HepG2 (cell line): Measurements from ENCODE around the gene RBPMS2. TPM values are rescaled to one million over a fixed set of nuclear protein-coding genes. Genes with fewer than 3 reads are reported as not detected.
A peak's percentile ranks its signal among the peaks of the same experiment; 100 is the strongest.

Experiments
- ATM ChIP-seq: fragments of 450-650 bp; IDR thresholded peaks from 2 replicates; pipeline ENCODE4 v1.7.1; 2017; ENCODE audit warnings: mild to moderate bottlenecking, borderline replicate concordance
- BCL6 ChIP-seq: IDR thresholded peaks from 2 replicates; pipeline ENCODE4 v1.6.1; 2016; ENCODE audit warnings: missing genetic modification reagents, missing compliant biosample characterization
- HOXD1 ChIP-seq: sonication (generic); formaldehyde crosslinking; IDR thresholded peaks from 2 replicates; pipeline ENCODE4 v1.5.0; 2020; ENCODE audit warnings: missing genetic modification reagents
- IKZF4 ChIP-seq: sonication (generic); formaldehyde crosslinking; IDR thresholded peaks from 2 replicates; pipeline ENCODE4 v1.5.1; 2020; ENCODE audit warnings: borderline replicate concordance, mild to moderate bottlenecking, low read depth, missing genetic modification reagents; ENCODE audit errors: not compliant biosample characterization
- MIXL1 ChIP-seq: IDR thresholded peaks from 2 replicates; pipeline ENCODE4 v1.6.1; 2016
- MYNN ChIP-seq: sonication (generic); formaldehyde crosslinking; IDR thresholded peaks from 2 replicates; pipeline ENCODE4 v1.4.0; 2020; ENCODE audit warnings: mild to moderate bottlenecking, low read depth, missing genetic modification reagents
- PCBP1 ChIP-seq: fragments of 200-400 bp; formaldehyde crosslinking; IDR thresholded peaks from 2 replicates; pipeline ENCODE4 v1.6.1; 2017; ENCODE audit warnings: mild to moderate bottlenecking, low read depth, low read length, borderline replicate concordance
- PITX1 ChIP-seq: sonication (generic); formaldehyde crosslinking; IDR thresholded peaks from 2 replicates; pipeline ENCODE4 v1.5.1; 2020; ENCODE audit warnings: mild to moderate bottlenecking, missing genetic modification reagents
- PRMT3 ChIP-seq: sonication (generic); formaldehyde crosslinking; IDR thresholded peaks from 2 replicates; pipeline ENCODE4 v1.8.1; 2022; ENCODE audit warnings: low read depth, mild to moderate bottlenecking, moderate library complexity, missing genetic modification reagents, borderline replicate concordance
- RBM22 ChIP-seq: fragments of 200-400 bp; formaldehyde crosslinking; optimal IDR thresholded peaks from 2 replicates; pipeline ENCODE3; 2017; ENCODE audit warnings: mild to moderate bottlenecking, low read length, moderate library complexity
- REST ChIP-seq, 2 experiments: IDR thresholded peaks; 2 replicates each; pipeline ENCODE4 v1.6.1; 2011 to 2012; ENCODE audit warnings: low read length in 2 of 2, borderline replicate concordance in 1 of 2, low read depth in 1 of 2, mild to moderate bottlenecking in 1 of 2, moderate library complexity in 1 of 2
- SKI ChIP-seq: fragments of 450-650 bp; IDR thresholded peaks from one replicate; pipeline ENCODE4 v1.6.1; 2018; ENCODE audit warnings: mild to moderate bottlenecking; ENCODE audit not compliant: partially characterized antibody
- SP5 ChIP-seq: IDR thresholded peaks from 2 replicates; pipeline ENCODE4 v1.6.1; 2016; ENCODE audit warnings: low read depth, borderline replicate concordance
- TAF1 ChIP-seq: sonication (generic); formaldehyde crosslinking; IDR thresholded peaks from 2 replicates; pipeline ENCODE4 v1.4.0; 2020; ENCODE audit warnings: missing genetic modification reagents
- ZNF205 ChIP-seq: IDR thresholded peaks from 2 replicates; pipeline ENCODE4 v1.6.1; 2018; ENCODE audit warnings: missing biosample characterization, missing genetic modification reagents
- ZNF333 ChIP-seq: sonication (generic); formaldehyde crosslinking; IDR thresholded peaks from 2 replicates; pipeline ENCODE4 v1.4.0; 2020; ENCODE audit warnings: mild to moderate bottlenecking, missing genetic modification reagents, borderline replicate concordance
- ZNF788 ChIP-seq: sonication (generic); formaldehyde crosslinking; IDR thresholded peaks from 2 replicates; pipeline ENCODE4 v1.5.0; 2020; ENCODE audit warnings: mild to moderate bottlenecking, missing genetic modification reagents, borderline replicate concordance
- ZNF841 ChIP-seq: sonication (generic); formaldehyde crosslinking; IDR thresholded peaks from 2 replicates; pipeline ENCODE4 v1.8.1; 2023; ENCODE audit warnings: missing genetic modification reagents, borderline replicate concordance
- ZSCAN20 ChIP-seq: sonication (generic); formaldehyde crosslinking; IDR thresholded peaks from 2 replicates; pipeline ENCODE4 v1.4.0; 2020; ENCODE audit warnings: missing genetic modification reagents, mild to moderate bottlenecking, borderline replicate concordance
- polyA plus RNA-seq, 8 experiments: library from polyadenylated mRNA; depleted of rRNA in 3 of 8; stranded (reverse) in 7 of 8; unstranded in 1 of 8; fragments of >200 nt; fragmentation: Illumina TruSeq in 4 of 8; extraction: Trizol in 4 of 8; gene quantifications; 2 replicates each; pipeline versions ENCODE4 v1.2.1 to v1.2.3, GENCODE V29; 2011 to 2016; ENCODE audit warnings: low read depth in 4 of 8, missing spikeins in 1 of 8, mixed read lengths in 1 of 8; ENCODE audit not compliant: insufficient read depth in 1 of 8
- total RNA-seq, 5 experiments: library from RNA; depleted of rRNA; stranded (reverse); fragments of >200 nt; fragmentation: Illumina TruSeq; extraction: Trizol; gene quantifications; 2 replicates each; pipeline ENCODE4 v1.2.3, GENCODE V29; 2016; ENCODE audit warnings: low read depth in 1 of 5
- TF ChIP-seq, protein P1 (sequence below): sonication (generic); formaldehyde crosslinking; IDR thresholded peaks from 2 replicates; pipeline ENCODE4 v1.5.0; 2020; ENCODE audit warnings: missing genetic modification reagents
- TF ChIP-seq, protein P2 (sequence below): sonication (generic); formaldehyde crosslinking; IDR thresholded peaks from 2 replicates; pipeline ENCODE4 v1.4.0; 2020; ENCODE audit warnings: missing genetic modification reagents, borderline replicate concordance

Gene RBPMS2
- total and polyA plus RNA-seq, 2 of the 13 experiments (the other 11 are each of a cell fraction or from before 2014, with no cell fraction given) = 0.08 TPM; not detected in 1

- no peak for TF ChIP-seq ATM
- TF ChIP-seq PITX1 (CRISPR knock-in tag) = peak; percentile 76
- peak; percentile 60; the same call in 1 of the 2 replicates for TF ChIP-seq HOXD1 (CRISPR knock-in tag)
- TF ChIP-seq ZNF205 (CRISPR knock-in tag) = peak; percentile 74; the same call in 1 of the 2 replicates
- TF ChIP-seq TAF1 (CRISPR knock-in tag) = no peak
- TF ChIP-seq ZNF333 (CRISPR knock-in tag) = no peak
- no peak for TF ChIP-seq ZSCAN20
- TF ChIP-seq IKZF4 = no peak
- peak; percentile 21; the same call in 1 of the 2 replicates for TF ChIP-seq ZNF788
- no peak for TF ChIP-seq RBM22
- TF ChIP-seq, protein P1, sequence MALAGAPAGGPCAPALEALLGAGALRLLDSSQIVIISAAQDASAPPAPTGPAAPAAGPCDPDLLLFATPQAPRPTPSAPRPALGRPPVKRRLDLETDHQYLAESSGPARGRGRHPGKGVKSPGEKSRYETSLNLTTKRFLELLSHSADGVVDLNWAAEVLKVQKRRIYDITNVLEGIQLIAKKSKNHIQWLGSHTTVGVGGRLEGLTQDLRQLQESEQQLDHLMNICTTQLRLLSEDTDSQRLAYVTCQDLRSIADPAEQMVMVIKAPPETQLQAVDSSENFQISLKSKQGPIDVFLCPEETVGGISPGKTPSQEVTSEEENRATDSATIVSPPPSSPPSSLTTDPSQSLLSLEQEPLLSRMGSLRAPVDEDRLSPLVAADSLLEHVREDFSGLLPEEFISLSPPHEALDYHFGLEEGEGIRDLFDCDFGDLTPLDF (CRISPR knock-in tag) = no peak
- no peak; the same call in 1 of the 2 replicates for TF ChIP-seq SP5 (CRISPR knock-in tag)
- TF ChIP-seq, protein P2, sequence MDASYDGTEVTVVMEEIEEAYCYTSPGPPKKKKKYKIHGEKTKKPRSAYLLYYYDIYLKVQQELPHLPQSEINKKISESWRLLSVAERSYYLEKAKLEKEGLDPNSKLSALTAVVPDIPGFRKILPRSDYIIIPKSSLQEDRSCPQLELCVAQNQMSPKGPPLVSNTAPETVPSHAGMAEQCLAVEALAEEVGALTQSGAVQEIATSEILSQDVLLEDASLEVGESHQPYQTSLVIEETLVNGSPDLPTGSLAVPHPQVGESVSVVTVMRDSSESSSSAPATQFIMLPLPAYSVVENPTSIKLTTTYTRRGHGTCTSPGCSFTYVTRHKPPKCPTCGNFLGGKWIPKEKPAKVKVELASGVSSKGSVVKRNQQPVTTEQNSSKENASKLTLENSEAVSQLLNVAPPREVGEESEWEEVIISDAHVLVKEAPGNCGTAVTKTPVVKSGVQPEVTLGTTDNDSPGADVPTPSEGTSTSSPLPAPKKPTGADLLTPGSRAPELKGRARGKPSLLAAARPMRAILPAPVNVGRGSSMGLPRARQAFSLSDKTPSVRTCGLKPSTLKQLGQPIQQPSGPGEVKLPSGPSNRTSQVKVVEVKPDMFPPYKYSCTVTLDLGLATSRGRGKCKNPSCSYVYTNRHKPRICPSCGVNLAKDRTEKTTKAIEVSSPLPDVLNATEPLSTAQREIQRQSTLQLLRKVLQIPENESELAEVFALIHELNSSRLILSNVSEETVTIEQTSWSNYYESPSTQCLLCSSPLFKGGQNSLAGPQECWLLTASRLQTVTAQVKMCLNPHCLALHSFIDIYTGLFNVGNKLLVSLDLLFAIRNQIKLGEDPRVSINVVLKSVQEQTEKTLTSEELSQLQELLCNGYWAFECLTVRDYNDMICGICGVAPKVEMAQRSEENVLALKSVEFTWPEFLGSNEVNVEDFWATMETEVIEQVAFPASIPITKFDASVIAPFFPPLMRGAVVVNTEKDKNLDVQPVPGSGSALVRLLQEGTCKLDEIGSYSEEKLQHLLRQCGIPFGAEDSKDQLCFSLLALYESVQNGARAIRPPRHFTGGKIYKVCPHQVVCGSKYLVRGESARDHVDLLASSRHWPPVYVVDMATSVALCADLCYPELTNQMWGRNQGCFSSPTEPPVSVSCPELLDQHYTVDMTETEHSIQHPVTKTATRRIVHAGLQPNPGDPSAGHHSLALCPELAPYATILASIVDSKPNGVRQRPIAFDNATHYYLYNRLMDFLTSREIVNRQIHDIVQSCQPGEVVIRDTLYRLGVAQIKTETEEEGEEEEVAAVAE (CRISPR knock-in tag) = peak; percentile 51; the same call in 1 of the 2 replicates
- peak; percentile 99 for TF ChIP-seq SKI
- peak in 1 of 2 experiments; percentile 49; a peak in 1 of 4 replicates for TF ChIP-seq REST (IDR thresholded peaks at IDR 0.05; ENCODE audit: borderline replicate concordance in 1 of 2, low read depth in 1 of 2, low read length in 2 of 2)
- TF ChIP-seq BCL6 (CRISPR knock-in tag) = peak; percentile 99
- TF ChIP-seq PRMT3 (CRISPR knock-in tag) = no peak
- TF ChIP-seq MIXL1 (CRISPR knock-in tag) = no peak
- TF ChIP-seq ZNF841 (CRISPR knock-in tag) = no peak
- TF ChIP-seq MYNN = no peak
- no peak for TF ChIP-seq PCBP1
Measured at GRCh38 chr15:64732156-64732860, 43.1 kb downstream of the RBPMS2 start (continued).
